AG09309 (cell line): ENCODE results near the gene PERP.

Experiments
- DNase-seq: peaks from one replicate; pipeline ENCODE4 v3.0.0-alpha.2; 2010; ENCODE audit warnings: low read depth
- H3K4me3 ChIP-seq: 2 replicates; pipeline ENCODE4 v1.5.1; 2011; ENCODE audit warnings: mild to moderate bottlenecking, low read depth, low read length, moderate library complexity; ENCODE audit not compliant: control insufficient read depth
- TF ChIP-seq, protein P1 (sequence below): IDR thresholded peaks from 2 replicates; pipeline ENCODE4 v1.5.1; 2011; ENCODE audit warnings: mild to moderate bottlenecking, low read depth, low read length, inconsistent platforms; ENCODE audit not compliant: insufficient read depth, control insufficient read depth; ENCODE audit errors: missing control alignments

Gene PERP

DNA sequence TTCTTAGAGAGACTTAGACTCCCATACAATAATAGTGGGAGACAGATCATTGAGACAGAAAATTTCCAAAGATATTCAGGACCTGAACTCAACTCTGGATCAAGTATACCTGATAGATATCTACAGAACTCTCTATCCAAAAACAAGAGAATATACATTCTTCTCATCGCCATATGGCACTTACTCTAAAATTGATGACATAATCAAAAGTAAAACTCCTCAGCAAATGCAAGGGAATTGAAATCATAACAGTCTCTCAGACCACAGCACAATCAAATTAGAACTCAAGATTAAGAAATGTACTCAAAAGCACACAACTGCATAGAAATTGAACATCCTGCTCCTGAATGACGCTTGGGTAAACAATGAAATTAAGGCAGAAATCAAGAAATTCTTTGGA, 28.7 kb downstream of the PERP start:
- no peak overlapping the region for H3K4me3 ChIP-seq
- TF ChIP-seq, protein P1, sequence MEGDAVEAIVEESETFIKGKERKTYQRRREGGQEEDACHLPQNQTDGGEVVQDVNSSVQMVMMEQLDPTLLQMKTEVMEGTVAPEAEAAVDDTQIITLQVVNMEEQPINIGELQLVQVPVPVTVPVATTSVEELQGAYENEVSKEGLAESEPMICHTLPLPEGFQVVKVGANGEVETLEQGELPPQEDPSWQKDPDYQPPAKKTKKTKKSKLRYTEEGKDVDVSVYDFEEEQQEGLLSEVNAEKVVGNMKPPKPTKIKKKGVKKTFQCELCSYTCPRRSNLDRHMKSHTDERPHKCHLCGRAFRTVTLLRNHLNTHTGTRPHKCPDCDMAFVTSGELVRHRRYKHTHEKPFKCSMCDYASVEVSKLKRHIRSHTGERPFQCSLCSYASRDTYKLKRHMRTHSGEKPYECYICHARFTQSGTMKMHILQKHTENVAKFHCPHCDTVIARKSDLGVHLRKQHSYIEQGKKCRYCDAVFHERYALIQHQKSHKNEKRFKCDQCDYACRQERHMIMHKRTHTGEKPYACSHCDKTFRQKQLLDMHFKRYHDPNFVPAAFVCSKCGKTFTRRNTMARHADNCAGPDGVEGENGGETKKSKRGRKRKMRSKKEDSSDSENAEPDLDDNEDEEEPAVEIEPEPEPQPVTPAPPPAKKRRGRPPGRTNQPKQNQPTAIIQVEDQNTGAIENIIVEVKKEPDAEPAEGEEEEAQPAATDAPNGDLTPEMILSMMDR = no peak
- DNase-seq = no peak

DNA sequence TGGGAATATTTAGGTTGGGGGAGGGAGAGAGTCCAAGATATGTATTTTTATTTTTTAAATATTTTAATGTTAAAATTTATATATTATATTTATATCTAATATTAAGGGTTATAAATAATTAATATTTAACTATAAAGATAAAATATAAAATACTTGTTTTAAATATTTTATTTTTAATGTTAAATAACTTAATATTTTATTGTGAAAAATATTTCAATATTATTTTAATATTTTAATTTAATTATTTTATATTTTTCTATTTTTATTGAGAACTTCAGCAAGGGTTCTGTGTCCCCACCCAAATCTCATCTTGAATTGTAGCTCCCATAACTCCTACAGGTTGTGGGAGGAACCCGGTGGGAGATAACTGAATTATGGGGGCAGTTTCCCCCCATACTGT, 34.0 kb downstream of the PERP start:
- no peak for DNase-seq
- no peak overlapping the region for H3K4me3 ChIP-seq
- TF ChIP-seq, protein P1 = no peak

DNA sequence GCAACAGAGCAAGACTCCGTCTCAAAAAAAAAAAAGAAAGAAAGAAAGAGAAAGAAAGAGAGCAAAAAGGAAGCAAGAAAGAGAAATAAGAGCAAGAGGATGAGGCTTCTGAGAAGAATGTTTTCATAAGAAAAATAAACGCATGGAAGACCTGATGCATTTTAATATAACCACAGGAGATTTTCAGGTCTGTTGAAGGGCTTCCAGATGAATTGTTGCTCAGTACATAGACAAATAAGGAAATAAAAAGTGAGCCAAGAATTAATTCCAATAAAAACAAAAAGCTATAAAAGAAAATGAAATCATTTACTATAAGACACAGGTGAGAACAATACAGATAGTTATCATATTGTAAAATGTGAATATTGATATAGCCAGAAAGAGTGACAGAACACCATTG, 43.5 kb downstream of the PERP start:
- TF ChIP-seq, protein P1 = no peak
- no peak for DNase-seq
- no peak overlapping the region for H3K4me3 ChIP-seq

DNA sequence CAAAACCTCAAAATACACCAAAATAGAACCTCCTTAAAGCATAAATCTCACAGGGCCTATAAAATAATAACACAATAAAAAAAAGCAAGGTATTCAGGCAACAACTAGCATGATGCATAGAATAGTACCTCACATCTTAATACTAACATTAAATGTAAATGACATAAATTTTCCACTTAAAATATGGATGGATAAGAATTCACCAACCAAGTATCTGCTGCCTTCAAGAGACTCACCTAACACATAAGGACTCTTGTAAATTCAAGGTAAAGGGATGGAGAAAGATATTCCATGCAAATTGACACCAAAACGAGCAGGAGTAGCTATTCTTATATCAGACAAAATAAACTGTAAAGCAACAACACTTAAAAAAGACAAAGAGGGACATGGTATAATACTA, 52.2 kb downstream of the PERP start:
- H3K4me3 ChIP-seq = no peak overlapping the region
- no peak for DNase-seq
- TF ChIP-seq, protein P1 = no peak

DNA sequence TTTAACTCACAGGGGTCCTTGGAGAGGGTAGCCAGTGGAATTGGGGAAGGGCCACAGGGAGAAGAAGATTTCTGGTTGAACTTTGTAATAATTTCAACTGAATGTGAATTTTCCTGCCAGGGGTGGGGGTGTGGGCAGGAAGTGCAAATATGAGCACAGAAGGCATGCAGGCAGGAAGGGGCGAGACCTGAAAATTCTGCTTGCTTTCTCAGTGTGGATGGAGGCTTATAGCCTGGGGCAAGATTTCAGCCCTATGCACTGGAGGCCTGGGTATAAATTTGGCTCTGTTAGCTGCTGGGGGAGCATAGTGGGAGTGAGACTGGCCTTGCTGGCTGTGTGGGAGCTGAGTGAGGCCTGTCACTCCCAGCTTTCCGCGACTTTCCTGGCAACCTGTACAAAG, 54.4 kb downstream of the PERP start:
- DNase-seq = no peak
- TF ChIP-seq, protein P1 = no peak
- no peak overlapping the region for H3K4me3 ChIP-seq

DNA sequence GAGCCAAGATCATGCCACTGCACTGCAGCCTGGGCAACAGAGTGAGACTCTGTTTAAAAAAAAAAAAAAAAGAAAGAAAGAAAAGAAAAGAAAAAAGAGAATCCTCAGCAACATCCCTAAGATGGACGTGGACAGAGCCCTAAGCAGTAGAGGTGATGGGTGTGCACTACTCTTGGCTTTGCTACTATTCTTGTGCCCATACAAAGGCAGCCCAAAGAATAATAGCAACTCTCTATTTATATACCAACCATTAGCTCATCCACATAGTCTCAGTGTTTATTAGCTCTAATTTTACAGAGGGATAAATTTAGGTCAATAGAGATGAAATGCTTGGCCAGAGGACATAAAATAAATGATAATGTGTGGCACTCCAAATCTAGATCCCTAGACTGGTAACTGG, 62.2 kb downstream of the PERP start:
- no peak for DNase-seq
- H3K4me3 ChIP-seq = no peak overlapping the region
- TF ChIP-seq, protein P1 = no peak

DNA sequence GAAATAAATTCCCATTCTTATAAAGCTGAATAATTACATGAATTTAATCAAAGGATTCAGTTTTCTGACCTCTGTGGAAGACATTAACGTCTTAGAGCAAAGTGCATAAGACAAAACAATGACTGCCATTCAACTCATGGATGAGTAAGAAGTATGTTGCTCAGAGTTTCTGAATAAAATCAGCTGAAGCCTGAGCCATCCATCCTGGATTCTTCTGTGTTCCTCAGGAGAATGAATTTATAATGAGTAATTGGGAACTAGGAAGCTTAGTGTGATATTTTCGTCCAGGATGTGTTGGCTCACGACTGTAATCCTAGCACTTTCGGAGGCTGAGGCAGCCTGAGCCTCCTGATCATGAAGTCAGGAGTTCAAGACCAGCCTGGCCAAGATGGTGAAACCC, 62.8 kb downstream of the PERP start:
- DNase-seq = no peak
- no peak overlapping the region for H3K4me3 ChIP-seq
- TF ChIP-seq, protein P1 = no peak
